NCI-H526 (cell line): ENCODE data around the gene ATAD3A.

ENCODE experiments used
- DNase-seq, 2 experiments: peaks; one replicate each; lab custom pipeline; 2025; lab: John Stamatoyannopoulos, UW

ATAD3A gene

GRCh38 chr1:1583347-1584010 is 71.5 kb downstream of the ATAD3A start:
- no peak for DNase-seq
